Measurements from ENCODE around the gene USP6NL. TPM values are rescaled to one million over a fixed set of nuclear protein-coding genes. Genes with fewer than 3 reads are reported as not detected.

Gene USP6NL
- polyA plus RNA-seq, 3 donors, result 5.5 to 7.7 (median 6.7) TPM

- no CpG with 5 or more reads among the region's 2 CpGs for WGBS (ENCODE audit: insufficient coverage)
Measured at GRCh38 chr10:11655836-11656235, 44.4 kb upstream of the USP6NL start.

GRCh38 chr10:11654659-11655058 is 43.2 kb upstream of the USP6NL start:
- Histone ChIP-seq H3K4me2 (replicated peaks; ENCODE audit: extremely low read depth, low read length, poor library complexity, severe bottlenecking) (no peak overlapping the region), H3K79me2 (ENCODE audit: insufficient read depth, low read length) (no peaks in the 10 kb centered on the region), H2AFZ (ENCODE audit: insufficient read depth, low read depth, low read length, poor library complexity, severe bottlenecking) (no peak overlapping the region), H3K9ac (ENCODE audit: insufficient read depth, low read length, poor library complexity, severe bottlenecking) (no peak overlapping the region), H3K36me3 (replicated peaks in 1 of 2; ENCODE audit: control insufficient read depth in 1 of 2, insufficient read depth in 2 of 2, low read length in 2 of 2) (no peaks in the 10 kb centered on the region), H3K27me3 (ENCODE audit: control insufficient read depth in 2 of 2, insufficient read depth in 2 of 2, low read length in 2 of 2) (no peaks in the 10 kb centered on the region), H3K27ac (ENCODE audit: low read depth in 1 of 2, low read length in 2 of 2) (no peak overlapping the region), H3K4me1 (ENCODE audit: control insufficient read depth in 1 of 2, insufficient read depth in 2 of 2, low read length in 2 of 2) (no peaks in the 10 kb centered on the region), H3K9me3 (replicated peaks in 1 of 2; ENCODE audit: control insufficient read depth in 1 of 2, insufficient read depth in 1 of 2, low read length in 2 of 2) (no peaks in the 10 kb centered on the region), H4K20me1 (ENCODE audit: insufficient read depth, low read length) (no peaks in the 10 kb centered on the region), H3K4me3 (replicated peaks in 1 of 3; ENCODE audit: low read depth in 2 of 3, low read length in 3 of 3) (no peak overlapping the region)
- Mint-ChIP-seq H3K4me3 (no peak overlapping the region), H3K27ac (no peak overlapping the region), H3K36me3 (no peaks in the 10 kb centered on the region), H3K9me3 (peaks cover 0 to 3% (median 0%) of the 10 kb centered on the region in 7 donors), H3K27me3 (ENCODE audit: low read depth in 3 of 3) (peaks cover 0 to 9% (median 4%) of the 10 kb centered on the region in 3 donors), H3K4me1 (peaks cover 7% of the 10 kb centered on the region)
- WGBS (ENCODE audit: insufficient coverage), result 96% methylated on average over 5 of the region's 9 CpGs
- no peak for DNase-seq
- TF ChIP-seq, protein P1, sequence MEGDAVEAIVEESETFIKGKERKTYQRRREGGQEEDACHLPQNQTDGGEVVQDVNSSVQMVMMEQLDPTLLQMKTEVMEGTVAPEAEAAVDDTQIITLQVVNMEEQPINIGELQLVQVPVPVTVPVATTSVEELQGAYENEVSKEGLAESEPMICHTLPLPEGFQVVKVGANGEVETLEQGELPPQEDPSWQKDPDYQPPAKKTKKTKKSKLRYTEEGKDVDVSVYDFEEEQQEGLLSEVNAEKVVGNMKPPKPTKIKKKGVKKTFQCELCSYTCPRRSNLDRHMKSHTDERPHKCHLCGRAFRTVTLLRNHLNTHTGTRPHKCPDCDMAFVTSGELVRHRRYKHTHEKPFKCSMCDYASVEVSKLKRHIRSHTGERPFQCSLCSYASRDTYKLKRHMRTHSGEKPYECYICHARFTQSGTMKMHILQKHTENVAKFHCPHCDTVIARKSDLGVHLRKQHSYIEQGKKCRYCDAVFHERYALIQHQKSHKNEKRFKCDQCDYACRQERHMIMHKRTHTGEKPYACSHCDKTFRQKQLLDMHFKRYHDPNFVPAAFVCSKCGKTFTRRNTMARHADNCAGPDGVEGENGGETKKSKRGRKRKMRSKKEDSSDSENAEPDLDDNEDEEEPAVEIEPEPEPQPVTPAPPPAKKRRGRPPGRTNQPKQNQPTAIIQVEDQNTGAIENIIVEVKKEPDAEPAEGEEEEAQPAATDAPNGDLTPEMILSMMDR (IDR thresholded peaks at IDR 0.05), result no peak
- intact Hi-C loops (cut with micrococcal nuclease), result no loop called here

More at GRCh38 chr10:11655836-11656235, 44.4 kb upstream of the USP6NL start:
- TF ChIP-seq, protein P1 (IDR thresholded peaks at IDR 0.05), result no peak
- Histone ChIP-seq H2AFZ (ENCODE audit: insufficient read depth, low read depth, low read length, poor library complexity, severe bottlenecking) (no peak overlapping the region), H3K4me2 (replicated peaks; ENCODE audit: extremely low read depth, low read length, poor library complexity, severe bottlenecking) (no peak overlapping the region), H3K9ac (ENCODE audit: insufficient read depth, low read length, poor library complexity, severe bottlenecking) (no peak overlapping the region), H3K9me3 (replicated peaks in 1 of 2; ENCODE audit: control insufficient read depth in 1 of 2, insufficient read depth in 1 of 2, low read length in 2 of 2) (no peaks in the 10 kb centered on the region), H3K79me2 (ENCODE audit: insufficient read depth, low read length) (no peaks in the 10 kb centered on the region), H3K27me3 (ENCODE audit: control insufficient read depth in 2 of 2, insufficient read depth in 2 of 2, low read length in 2 of 2) (no peaks in the 10 kb centered on the region), H3K4me1 (ENCODE audit: control insufficient read depth in 1 of 2, insufficient read depth in 2 of 2, low read length in 2 of 2) (peaks cover 0 to 1% of the 10 kb centered on the region in 2 donors), H3K36me3 (replicated peaks in 1 of 2; ENCODE audit: control insufficient read depth in 1 of 2, insufficient read depth in 2 of 2, low read length in 2 of 2) (no peaks in the 10 kb centered on the region), H4K20me1 (ENCODE audit: insufficient read depth, low read length) (no peaks in the 10 kb centered on the region), H3K27ac (ENCODE audit: low read depth in 1 of 2, low read length in 2 of 2) (no peak overlapping the region), H3K4me3 (replicated peaks in 1 of 3; ENCODE audit: low read depth in 2 of 3, low read length in 3 of 3) (no peak overlapping the region)
- Mint-ChIP-seq H3K36me3 (no peaks in the 10 kb centered on the region), H3K27me3 (ENCODE audit: low read depth in 3 of 3) (peaks cover 0 to 9% (median 4%) of the 10 kb centered on the region in 3 donors), H3K4me3 (no peak overlapping the region), H3K4me1 (peaks cover 9% of the 10 kb centered on the region), H3K9me3 (peaks cover 0 to 3% (median 0%) of the 10 kb centered on the region in 7 donors), H3K27ac (no peak overlapping the region)
- no peak for DNase-seq
- intact Hi-C loops (cut with micrococcal nuclease), result no loop called here

Data from CD14-positive monocyte (primary cell).